ENCODE results near the gene MRRF. TPM values are rescaled to one million over a fixed set of nuclear protein-coding genes. Genes with fewer than 3 reads are reported as not detected.

Gene MRRF
- polyA plus RNA-seq, 1 experiment = 35.1 TPM

DNA sequence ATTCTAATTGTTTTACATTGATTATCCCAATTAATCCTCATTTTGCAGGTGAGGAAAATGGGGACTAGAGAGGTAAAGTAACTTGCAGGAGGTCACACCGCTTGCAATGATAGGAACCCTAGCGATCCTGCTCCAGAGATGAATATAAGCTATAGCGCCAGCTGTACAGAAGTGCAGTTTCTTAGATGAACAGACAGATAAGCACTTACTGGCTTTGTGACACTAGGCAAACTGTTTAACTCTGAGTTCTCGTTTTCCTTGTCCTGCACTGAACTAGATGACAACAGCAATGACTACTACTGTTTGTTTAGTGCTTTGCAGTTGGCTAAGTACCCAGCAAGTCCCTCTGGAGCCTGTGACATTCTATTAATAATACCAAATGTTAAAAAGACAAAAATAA, 47.0 kb upstream of the MRRF start:
- POLR2A ChIA-PET = no interaction called here
- DNase-seq (ENCODE audit: low read depth) = no peak
- CTCF ChIA-PET = no interaction called here
- Histone ChIP-seq H3K27me3 (ENCODE audit: control insufficient read depth, insufficient read depth, low read length) (peaks cover 85% of the 10 kb centered on the region), H3K36me3 (ENCODE audit: control insufficient read depth, insufficient read depth, low read length) (no peaks in the 10 kb centered on the region), H3K4me3 (ENCODE audit: low read depth, low read length) (no peak overlapping the region)
- TF ChIP-seq, protein P1, sequence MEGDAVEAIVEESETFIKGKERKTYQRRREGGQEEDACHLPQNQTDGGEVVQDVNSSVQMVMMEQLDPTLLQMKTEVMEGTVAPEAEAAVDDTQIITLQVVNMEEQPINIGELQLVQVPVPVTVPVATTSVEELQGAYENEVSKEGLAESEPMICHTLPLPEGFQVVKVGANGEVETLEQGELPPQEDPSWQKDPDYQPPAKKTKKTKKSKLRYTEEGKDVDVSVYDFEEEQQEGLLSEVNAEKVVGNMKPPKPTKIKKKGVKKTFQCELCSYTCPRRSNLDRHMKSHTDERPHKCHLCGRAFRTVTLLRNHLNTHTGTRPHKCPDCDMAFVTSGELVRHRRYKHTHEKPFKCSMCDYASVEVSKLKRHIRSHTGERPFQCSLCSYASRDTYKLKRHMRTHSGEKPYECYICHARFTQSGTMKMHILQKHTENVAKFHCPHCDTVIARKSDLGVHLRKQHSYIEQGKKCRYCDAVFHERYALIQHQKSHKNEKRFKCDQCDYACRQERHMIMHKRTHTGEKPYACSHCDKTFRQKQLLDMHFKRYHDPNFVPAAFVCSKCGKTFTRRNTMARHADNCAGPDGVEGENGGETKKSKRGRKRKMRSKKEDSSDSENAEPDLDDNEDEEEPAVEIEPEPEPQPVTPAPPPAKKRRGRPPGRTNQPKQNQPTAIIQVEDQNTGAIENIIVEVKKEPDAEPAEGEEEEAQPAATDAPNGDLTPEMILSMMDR (IDR thresholded peaks at IDR 0.05; ENCODE audit: insufficient read depth, low read depth, low read length) = no peak

DNA sequence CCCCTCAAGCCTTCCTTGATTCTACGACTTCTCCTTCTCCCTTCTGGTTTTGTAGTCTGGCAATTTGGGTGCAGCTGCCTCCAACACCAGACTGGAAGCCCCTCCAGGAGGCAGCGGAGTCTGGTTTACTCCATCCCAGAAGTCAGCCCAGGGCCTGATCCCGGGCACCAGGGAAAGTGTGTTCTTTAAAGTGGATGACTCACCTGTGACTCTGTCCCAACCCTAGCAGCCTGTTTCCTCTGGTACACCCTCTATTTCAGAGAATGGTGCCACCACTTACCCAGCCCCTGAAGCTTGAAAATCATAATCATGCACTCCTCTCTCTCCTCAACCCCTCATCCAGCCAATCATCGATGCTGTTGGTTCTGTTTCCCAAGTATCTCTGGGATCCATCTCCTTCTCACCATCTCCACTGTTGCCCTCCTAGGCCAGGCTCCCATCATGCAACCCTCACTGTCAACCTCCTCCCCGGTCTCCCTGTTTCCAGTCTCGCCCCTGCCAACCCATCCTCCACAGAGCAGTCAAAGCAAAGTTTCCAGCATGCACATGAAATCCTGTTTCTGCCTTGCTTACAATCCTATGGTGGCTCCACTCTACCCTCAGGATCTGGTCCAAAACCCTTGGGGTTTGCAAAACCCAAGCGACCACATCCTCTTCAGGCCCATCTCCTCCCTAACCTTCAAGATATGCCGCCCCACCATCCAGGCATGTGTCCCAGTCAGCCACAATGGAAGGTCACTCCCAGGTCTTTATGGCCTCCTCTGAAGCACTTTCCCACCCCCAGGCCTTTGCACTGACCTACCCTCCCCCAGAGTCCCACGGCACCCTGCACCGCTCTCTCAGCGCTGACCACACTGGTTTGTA, 46.4 kb upstream of the MRRF start:
- CTCF ChIA-PET = no interaction called here
- POLR2A ChIA-PET = no interaction called here
- TF ChIP-seq, protein P1 (IDR thresholded peaks at IDR 0.05; ENCODE audit: insufficient read depth, low read depth, low read length) = no peak
- no peak for DNase-seq (ENCODE audit: low read depth)
- H3K27me3 ChIP-seq (ENCODE audit: control insufficient read depth, insufficient read depth, low read length) = peaks cover 83% of the 10 kb centered on the region
- no peaks in the 10 kb centered on the region for H3K36me3 ChIP-seq (ENCODE audit: control insufficient read depth, insufficient read depth, low read length)
- H3K4me3 ChIP-seq (ENCODE audit: low read depth, low read length) = no peak overlapping the region

DNA sequence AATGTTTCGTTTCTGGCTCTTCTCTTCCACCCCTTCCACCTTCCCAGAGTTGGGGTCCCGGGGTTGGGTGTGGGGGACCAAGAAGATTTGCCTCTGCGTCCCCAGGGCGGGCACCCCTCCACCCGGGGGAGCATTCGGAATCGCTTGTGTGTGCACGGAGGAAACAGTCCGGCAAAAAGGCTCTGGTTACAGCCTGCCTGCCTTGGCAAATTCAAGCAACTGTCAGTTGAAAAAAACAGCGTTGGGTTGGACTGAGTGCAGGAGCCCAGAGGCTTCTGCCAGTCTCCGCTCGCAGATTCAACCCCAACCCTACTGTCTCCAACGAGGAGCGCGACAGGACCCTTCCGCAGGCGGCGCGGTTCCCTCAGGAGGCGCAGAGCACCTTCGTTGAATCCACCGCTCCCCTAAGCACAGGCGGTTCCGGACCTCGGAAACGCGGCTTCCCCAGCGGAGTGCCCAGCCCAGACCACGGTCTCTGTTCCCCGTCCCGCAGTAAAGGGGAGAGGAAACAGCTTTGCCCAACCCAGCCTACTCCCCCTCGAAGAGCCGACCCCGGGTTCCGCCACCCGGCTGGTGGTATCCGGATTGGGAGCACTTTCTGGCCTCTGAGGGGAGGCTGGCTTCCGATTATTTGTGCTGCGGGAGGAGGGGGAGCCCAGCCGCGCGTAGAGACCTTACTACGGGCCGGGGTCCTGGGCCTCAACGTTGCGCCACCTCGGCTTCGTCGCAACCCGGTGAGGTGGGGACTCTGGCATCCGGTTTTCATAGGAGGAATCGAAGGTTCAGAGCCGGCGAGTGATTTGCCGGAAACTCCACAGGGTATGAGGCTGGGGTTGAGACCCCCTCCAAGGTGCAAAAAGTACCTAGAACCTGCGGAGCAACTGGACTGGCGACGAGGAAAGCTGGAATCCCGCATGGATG, 45.5 kb upstream of the MRRF start:
- ChIA-PET POLR2A (no interaction called here), CTCF (no interaction called here)
- peaks cover 85% of the 10 kb centered on the region for H3K27me3 ChIP-seq (ENCODE audit: control insufficient read depth, insufficient read depth, low read length)
- H3K4me3 ChIP-seq (ENCODE audit: low read depth, low read length) = no peak overlapping the region
- DNase-seq (ENCODE audit: low read depth) = no peak
- H3K36me3 ChIP-seq (ENCODE audit: control insufficient read depth, insufficient read depth, low read length) = no peaks in the 10 kb centered on the region
- TF ChIP-seq, protein P1 (IDR thresholded peaks at IDR 0.05; ENCODE audit: insufficient read depth, low read depth, low read length) = no peak

DNA sequence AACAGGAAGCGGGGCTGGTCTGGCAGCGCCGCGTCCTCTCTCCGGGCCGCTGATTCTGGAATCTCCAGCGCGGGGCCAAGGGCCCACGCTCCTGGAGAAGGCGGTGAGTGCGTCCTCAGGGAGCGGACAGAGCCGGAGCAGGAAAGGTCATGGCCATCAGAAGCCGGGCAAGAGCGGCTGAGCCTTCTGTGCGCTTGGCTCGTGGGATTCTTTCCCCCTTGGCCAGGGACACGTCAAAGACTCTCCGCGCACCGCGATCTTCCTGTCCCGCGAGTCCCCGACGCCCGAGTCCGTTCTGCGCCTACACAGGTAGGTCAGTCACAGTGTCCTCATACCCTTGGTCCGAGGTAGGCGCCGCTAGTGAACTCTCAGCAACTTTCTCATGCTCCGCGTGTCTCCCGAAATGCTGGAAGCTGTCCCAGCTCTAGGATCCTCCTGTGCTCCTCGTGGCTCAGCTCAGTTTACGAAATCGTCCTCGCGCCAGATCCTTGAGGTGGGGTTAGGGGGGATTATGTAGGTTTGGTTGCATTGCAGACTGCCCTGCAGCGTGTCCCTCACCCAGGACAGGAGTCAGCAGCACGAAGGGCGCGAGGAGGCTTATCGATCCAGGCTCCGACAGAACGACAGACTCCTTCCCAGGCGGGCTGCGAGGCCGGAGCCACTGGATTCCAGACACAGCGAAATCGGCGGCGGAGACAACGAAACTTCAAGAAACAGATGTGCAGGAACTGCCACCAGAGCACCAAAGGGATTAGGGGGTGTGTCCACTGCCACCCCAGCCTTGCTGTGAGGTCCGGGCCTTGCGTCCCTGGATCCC, 44.6 kb upstream of the MRRF start:
- ChIA-PET POLR2A (no interaction called here), CTCF (no interaction called here)
- DNase-seq (ENCODE audit: low read depth) = no peak
- H3K4me3 ChIP-seq (ENCODE audit: low read depth, low read length) = no peak overlapping the region
- H3K36me3 ChIP-seq (ENCODE audit: control insufficient read depth, insufficient read depth, low read length) = no peaks in the 10 kb centered on the region
- TF ChIP-seq, protein P1 (IDR thresholded peaks at IDR 0.05; ENCODE audit: insufficient read depth, low read depth, low read length) = no peak
- peaks cover 90% of the 10 kb centered on the region for H3K27me3 ChIP-seq (ENCODE audit: control insufficient read depth, insufficient read depth, low read length)

Data from BJ (cell line).